Posterior vena cava (tissue), 2 donors: ENCODE data around the gene UGT1A7. TPM values are rescaled to one million over a fixed set of nuclear protein-coding genes. Genes with fewer than 3 reads are reported as not detected.
"Not testable (repeated sequence)": the region's sequence is repeated elsewhere in the genome, so short reads cannot be mapped to it uniquely, and the experiment has no call there.

Experiments used
- DNase-seq: peaks from one replicate; pipeline ENCODE4 v3.0.0-alpha.2; 2020; ENCODE audit warnings: low spot score
- intact Hi-C, 2 donors: fragments of 100-400 bp; cut with DNase I; formaldehyde crosslinking; loops; one replicate each; pipeline versions ENCODE4 v1.14.1 to v1.14.2; 2022 to 2023
- total RNA-seq, 2 donors: library from RNA; stranded (reverse); fragmentation: NEBNext Ultra II Directional; extraction: Animal tissue kit (Norgen Biotek cat#: 25700); gene quantifications; one replicate each; pipeline ENCODE4 v1.2.1, GENCODE V29; 2021
- donor health status: DM: yes; HTN: yes; CAD: no.
- donor health status: DM: yes; HTN: yes; CAD: no.

The UGT1A7 gene
- total RNA-seq, 2 donors from 2014 or later, result not detected

- DNase-seq, result no peak
- intact Hi-C loops, result no loop called here
Observed at GRCh38 chr2:233676046-233676445, 5.7 kb upstream of the UGT1A7 start.

DNA sequence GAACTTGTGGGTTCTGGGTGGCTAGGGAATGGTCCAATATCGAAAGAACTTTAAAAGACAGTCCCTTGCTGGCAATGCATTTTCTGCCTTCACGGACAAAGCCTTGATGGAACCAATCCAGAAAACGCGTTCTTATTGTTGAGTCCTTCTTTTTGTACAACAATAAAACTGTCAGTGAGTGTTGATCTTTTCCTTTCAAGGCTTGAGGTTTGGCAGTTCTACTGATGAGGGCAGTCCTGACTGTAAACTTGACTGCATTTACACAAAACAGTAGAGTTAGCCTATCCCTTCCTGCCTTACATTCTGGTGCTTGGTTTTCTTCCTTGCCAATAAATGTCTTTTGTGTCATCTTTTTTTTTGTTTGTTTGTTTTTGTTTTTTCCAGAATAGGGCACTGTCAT, 2.5 kb upstream of the UGT1A7 start:
- no peak for DNase-seq
- intact Hi-C loops, result no loop called here

DNA sequence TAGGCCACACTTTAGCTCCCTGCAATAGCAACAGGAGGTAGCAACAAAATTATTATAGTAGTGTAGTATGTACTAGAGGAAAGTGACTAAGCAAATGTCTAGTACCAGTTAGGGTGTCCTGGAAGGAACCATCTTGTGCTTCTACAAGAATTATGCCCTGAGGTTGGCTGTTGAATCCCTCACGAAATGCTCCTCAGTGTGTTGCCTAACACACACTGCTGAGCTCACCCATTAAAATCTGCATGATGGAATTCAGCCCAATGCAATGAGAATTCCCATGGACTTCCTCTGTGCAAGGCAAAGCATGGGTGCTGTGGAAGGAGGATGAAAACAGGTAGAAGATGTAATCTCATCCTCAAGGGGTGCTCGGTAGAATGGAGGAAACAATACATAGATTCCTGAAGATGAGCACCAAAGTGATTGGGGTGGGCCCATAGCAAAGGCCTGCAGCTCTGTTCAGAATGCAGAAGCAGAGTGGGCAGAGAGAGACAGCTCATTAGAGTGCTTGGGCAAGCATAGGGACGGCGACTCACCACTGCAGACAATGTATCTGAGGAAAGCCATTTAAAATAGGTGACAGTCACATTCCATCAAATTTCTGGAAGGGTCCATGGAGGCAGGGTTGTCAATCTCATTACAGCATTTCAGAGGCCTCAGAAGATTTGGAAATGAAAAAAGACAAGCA, 1.2 kb upstream of the UGT1A7 start:
- DNase-seq, result no peak
- intact Hi-C loops, result no loop called here

DNA sequence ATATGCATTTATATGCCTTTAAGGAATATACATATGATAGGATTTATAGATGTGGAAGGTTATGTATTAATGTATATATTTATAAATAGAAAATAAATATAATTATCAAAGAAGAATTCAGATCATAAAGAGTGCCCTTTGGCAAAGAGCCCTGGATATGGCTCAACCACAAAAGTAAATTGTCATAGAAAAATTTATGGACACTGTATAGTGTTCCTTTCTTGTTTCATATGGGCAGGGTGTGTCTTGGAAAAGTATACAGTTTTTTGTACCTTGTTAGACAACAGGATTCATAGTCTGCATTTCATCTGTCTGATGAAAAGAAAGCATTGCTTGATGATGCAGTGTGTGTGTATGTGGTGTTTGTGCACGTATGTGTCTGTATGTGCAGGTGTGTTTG, 2.9 kb downstream of the UGT1A7 start:
- DNase-seq, result no peak
- intact Hi-C loops, result no loop called here

GRCh38 chr2:233686928-233687327, 5.2 kb downstream of the UGT1A7 start:
- DNase-seq, result no peak
- intact Hi-C loops, result no loop called here

DNA sequence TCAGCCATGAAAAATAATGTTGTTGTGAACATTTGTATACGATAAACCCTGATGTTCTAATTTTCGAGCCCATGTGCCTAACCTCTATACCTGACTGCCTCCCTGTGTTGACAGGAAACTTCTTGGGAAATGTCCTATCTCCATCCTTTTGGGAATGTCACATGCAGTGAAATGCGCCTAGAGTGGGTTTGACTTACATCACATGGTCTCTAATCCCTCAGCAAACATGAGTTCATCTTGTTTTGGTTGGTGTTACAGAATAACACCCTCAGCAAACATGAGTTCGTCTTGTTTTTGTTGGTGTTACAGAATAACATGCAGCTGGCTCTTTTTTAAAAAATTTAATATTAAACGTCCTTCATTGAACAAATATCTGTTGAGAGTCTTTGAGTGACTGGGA, 6.6 kb downstream of the UGT1A7 start:
- intact Hi-C loops, result no loop called here
- DNase-seq, result no peak

DNA sequence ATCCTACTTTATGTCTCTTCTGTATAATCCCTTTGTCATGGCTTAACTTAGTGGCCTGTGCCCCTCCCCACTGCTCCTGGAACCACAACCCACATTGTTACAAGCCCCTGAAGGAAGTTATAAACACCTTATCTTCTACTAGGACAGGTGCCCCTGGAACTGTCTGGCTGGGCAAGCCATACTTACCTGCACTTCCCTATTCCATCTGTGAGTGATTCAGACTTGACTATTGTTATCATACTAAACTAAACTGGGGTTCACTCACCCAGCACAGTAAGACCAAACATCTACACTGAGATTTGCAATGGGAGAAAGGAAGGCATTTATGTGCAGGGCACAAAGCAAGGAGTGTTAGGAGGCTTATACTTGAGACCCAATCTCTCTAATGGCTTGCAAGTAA, 7.3 kb downstream of the UGT1A7 start:
- intact Hi-C loops, result no loop called here
- DNase-seq, result no peak

DNA sequence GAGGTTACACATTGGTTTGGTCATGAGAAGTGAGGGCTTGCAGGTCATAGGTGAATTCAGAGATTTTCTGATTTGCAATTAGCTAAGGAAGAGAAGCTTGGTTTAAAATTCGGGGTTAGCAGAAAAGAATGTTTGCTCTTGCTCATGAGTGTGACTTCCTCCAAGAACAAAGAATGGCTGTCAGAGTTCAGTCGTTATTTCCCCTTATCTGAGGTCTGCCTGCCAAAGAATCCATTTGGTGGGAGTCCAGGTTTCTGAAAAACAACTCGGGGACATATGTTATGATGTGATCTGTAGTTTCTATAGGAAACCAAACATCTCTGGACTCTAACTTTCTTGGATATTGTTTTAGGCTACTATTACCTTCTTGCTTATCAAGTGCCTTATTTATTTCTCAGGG, 7.8 kb downstream of the UGT1A7 start:
- intact Hi-C loops, result no loop called here
- DNase-seq, result no peak

- DNase-seq, result no peak
- intact Hi-C loops, result no loop called here
Observed at GRCh38 chr2:233690444-233690843, 8.7 kb downstream of the UGT1A7 start.

DNA sequence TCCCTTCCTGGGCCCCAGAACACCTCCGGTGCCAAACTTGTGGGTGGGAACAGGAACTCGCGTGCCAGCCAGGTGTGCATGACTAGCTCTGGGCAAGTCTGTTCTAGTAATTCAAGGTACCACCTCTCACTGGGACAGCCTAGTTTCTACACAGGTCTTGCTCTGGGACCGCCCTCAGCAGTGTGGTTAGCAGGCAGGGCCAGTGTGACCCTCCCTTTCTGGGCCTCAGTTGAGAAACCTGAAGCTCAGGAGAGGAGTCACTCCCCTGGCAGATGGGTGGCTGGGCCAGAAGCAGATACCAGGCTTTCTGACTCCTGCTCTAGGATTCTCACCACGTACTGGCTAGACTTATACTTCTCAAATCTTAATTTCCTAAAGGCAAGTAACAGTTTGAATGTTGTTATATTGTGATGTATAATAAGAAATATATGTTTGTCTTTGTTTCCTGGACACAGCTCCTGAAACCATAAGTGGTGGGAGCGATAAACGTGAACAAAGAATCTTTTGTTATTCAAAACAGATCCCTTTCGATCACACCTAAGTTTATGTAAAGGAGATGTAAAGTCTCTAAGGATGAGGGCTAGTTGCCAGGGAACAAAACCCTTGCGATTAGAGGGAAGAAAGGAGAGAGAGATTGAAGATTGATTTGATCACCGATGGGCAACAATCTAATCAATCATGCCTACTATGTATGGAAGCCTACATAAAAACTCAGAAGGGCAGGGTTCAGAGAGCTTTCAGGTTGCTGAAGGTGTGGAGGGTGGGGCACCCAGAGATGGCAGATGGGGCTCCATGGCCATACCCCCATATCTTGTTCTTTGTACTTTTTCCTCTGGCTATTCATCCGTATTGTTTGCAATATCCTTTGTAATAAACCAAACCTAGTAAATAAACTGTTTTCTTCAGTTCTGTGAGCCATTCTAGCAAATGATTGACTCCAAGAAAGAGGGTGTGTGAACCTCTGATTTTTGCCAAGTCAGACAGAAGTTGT, 10.0 kb downstream of the UGT1A7 start:
- DNase-seq, result no peak
- intact Hi-C loops, result no loop called here

- intact Hi-C loops, result no loop called here
- no peak for DNase-seq
Observed at GRCh38 chr2:233692648-233693047, 10.9 kb downstream of the UGT1A7 start, which contains the start of gene UGT1A6. TSS of gene UGT1A6 (plus strand) at chr2:233692890. CDS start at chr2:233693005, 115 bp downstream.

- intact Hi-C loops, result no loop called here
- no peak for DNase-seq
Observed at GRCh38 chr2:233693963-233694362, 12.3 kb downstream of the UGT1A7 start.

DNA sequence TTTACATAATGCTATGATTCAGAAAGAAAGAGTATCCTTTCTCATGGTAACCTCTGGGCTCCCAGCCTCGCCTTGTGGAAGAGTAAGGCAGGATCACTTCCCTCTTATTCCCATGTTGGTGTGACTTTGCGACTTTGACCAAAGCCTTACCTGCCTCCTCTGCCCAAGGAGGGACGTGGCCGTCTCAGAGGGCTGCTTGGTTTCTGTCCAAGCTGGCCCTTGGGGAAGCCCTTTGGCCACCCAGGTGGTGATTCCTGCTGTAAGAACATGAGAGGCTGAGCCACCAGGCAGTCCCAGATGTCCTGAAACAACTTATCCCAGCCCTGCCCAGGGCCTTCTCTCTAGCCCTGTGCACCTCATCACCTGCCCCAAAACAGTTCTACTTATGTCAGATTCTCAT, 17.0 kb downstream of the UGT1A7 start:
- intact Hi-C loops, result no loop called here
- no peak for DNase-seq

DNA sequence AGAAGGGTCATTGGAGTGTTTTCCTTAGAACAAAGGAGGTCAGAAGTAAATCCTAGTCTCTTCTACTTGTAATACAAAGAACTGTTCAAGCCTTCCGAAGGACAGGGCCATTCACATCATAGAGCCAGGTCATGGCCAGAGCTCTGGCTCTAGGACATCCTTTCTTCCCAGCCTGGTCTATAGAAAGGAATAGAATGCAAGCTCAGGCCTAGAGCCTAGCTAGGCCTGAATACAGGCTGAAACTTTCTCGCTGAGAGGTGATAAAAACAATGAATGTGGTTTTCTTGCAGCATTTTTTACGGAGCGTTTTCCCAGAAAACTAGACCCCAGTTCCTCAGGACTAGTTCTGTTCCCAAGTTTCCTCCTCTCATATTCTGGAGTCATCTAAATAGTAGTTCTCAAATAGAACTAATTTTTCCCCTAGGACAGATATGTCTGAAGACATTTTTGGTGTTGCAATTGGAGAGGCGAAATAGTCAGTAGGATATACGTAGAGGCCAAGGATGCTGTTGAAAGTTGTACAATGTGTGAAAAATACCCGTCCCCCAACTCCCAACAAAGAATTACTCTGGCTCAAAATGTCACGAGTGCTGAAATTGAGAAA, 17.8 kb downstream of the UGT1A7 start:
- intact Hi-C loops, result no loop called here
- no peak for DNase-seq

- no peak for DNase-seq
- intact Hi-C loops, result no loop called here
Observed at GRCh38 chr2:233700028-233700635, 18.4 kb downstream of the UGT1A7 start.

GRCh38 chr2:233700842-233701241, 19.1 kb downstream of the UGT1A7 start:
- intact Hi-C loops, DNase-seq: not testable (repeated sequence)

DNA sequence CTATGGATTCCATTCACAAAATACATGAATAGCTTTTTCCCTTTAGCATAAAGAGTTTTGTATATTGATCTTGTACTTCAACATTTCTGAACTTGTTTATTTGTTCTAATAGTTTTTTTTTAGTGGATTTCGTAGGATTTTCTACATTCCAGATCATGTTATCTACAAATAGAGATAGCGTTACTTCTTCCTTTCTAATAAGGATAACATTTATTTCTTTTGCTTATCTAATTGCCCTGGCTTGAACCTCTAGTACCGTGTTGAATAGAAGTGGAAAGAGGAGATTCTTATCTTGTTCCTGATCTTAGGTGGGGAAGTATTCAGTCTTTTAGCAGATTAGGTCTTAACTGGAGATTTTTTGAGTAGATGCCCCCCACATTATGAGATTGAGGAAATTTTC, 20.5 kb downstream of the UGT1A7 start:
- intact Hi-C loops, result no loop called here

GRCh38 chr2:233705911-233706506, 24.3 kb downstream of the UGT1A7 start:
- DNase-seq, result no peak
- intact Hi-C loops, result no loop called here

More for the DNA sequence above, 20.5 kb downstream of the UGT1A7 start:
- no peak for DNase-seq

DNA sequence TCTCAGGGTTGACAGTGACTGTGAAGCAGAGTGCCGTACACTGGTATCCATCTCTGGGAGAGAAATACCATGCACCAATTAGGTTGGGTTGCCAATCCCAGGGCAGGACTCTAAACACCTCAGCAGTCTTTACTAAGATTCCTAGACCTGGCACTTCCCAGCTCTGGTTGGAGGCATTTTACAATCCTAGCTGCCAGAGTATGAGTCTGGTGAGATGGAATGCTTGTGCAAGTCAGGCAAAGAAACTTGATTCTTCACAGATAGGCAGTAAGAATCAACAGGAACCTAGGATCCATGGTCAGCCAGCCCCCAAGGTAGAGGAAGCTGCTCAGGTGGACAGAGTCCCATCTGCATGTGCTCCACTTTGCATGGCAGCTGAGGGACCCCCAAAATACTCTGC, 25.0 kb downstream of the UGT1A7 start:
- intact Hi-C loops, result no loop called here
- DNase-seq, result no peak
